ENCODE data around the gene MTLN.

- no peak for TF ChIP-seq CSRNP3 (CRISPR knock-in tag; IDR thresholded peaks at IDR 0.05)
- no peak for TF ChIP-seq PATZ1 (CRISPR knock-in tag; IDR thresholded peaks at IDR 0.05; ENCODE audit: borderline replicate concordance)
- no peak for TF ChIP-seq OSR1 (CRISPR knock-in tag; IDR thresholded peaks at IDR 0.05)
- no peak for TF ChIP-seq ISL1 (CRISPR knock-in tag; IDR thresholded peaks at IDR 0.05)
- no peak for TF ChIP-seq CREB5 (CRISPR knock-in tag; IDR thresholded peaks at IDR 0.05; ENCODE audit: low read depth)
- TF ChIP-seq ZNF565 (CRISPR knock-in tag; conservative IDR thresholded peaks at IDR 0.05; ENCODE audit: low read depth), result no peak
- TF ChIP-seq PPARA (CRISPR knock-in tag; IDR thresholded peaks at IDR 0.05; ENCODE audit: borderline replicate concordance), result no peak
- no peak for TF ChIP-seq ARNTL (CRISPR knock-in tag; IDR thresholded peaks at IDR 0.05; ENCODE audit: borderline replicate concordance, low read depth)
- TF ChIP-seq TSHZ2 (CRISPR knock-in tag; IDR thresholded peaks at IDR 0.05), result no peak
- no peak for TF ChIP-seq ZFP3 (CRISPR knock-in tag; IDR thresholded peaks at IDR 0.05)
- no peak for TF ChIP-seq BACH2 (CRISPR knock-in tag; IDR thresholded peaks at IDR 0.05; ENCODE audit: borderline replicate concordance)
Observed at GRCh38 chr2:110204408-110205385, 7.7 kb downstream of the MTLN start, which contains the start of gene NPHP1.
